Islet precursor cell (in vitro differentiated cells): Measurements from ENCODE around the gene PAPPA2.
A peak's percentile ranks its signal among the peaks of the same experiment; 100 is the strongest.
"Not testable (repeated sequence)": the region's sequence is repeated elsewhere in the genome, so short reads cannot be mapped to it uniquely, and the experiment has no call there.

Experiments used
- DNase-seq: peaks from one replicate; pipeline ENCODE4 v3.0.0-alpha.2; 2018

PAPPA2 gene

GRCh38 chr1:176694713-176695112 is 231.7 kb downstream of the PAPPA2 start:
- DNase-seq: no peak

- peak; percentile 74 for DNase-seq
Measured at GRCh38 chr1:176696109-176696508, 233.1 kb downstream of the PAPPA2 start.

- no peak for DNase-seq
Measured at GRCh38 chr1:176696689-176697088, 233.7 kb downstream of the PAPPA2 start.

GRCh38 chr1:176699821-176700220 is 236.8 kb downstream of the PAPPA2 start:
- DNase-seq: no peak

GRCh38 chr1:176701151-176701866 is 238.3 kb downstream of the PAPPA2 start:
- DNase-seq: no peak

GRCh38 chr1:176702901-176703300 is 239.9 kb downstream of the PAPPA2 start:
- no peak for DNase-seq

GRCh38 chr1:176705585-176705984 is 242.6 kb downstream of the PAPPA2 start:
- DNase-seq: no peak

GRCh38 chr1:176717066-176717750 is 254.2 kb downstream of the PAPPA2 start:
- DNase-seq: no peak

- DNase-seq: no peak
Measured at GRCh38 chr1:176719447-176719846, 256.5 kb downstream of the PAPPA2 start.

GRCh38 chr1:176720838-176721237 is 257.9 kb downstream of the PAPPA2 start:
- DNase-seq: no peak

- no peak for DNase-seq
Measured at GRCh38 chr1:176733661-176734060, 270.7 kb downstream of the PAPPA2 start.

GRCh38 chr1:176735201-176735600 is 272.2 kb downstream of the PAPPA2 start:
- no peak for DNase-seq

GRCh38 chr1:176736015-176736414 is 273.0 kb downstream of the PAPPA2 start:
- DNase-seq: no peak

- no peak for DNase-seq
Measured at GRCh38 chr1:176741181-176741580, 278.2 kb downstream of the PAPPA2 start.

- DNase-seq: no peak
Measured at GRCh38 chr1:176742322-176742721, 279.3 kb downstream of the PAPPA2 start.

GRCh38 chr1:176744142-176744541 is 281.2 kb downstream of the PAPPA2 start:
- no peak for DNase-seq

GRCh38 chr1:176745945-176746344 is 283.0 kb downstream of the PAPPA2 start:
- no peak for DNase-seq

- no peak for DNase-seq
Measured at GRCh38 chr1:176752505-176752904, 289.5 kb downstream of the PAPPA2 start.

GRCh38 chr1:176754676-176755075 is 291.7 kb downstream of the PAPPA2 start:
- DNase-seq: no peak

- DNase-seq: not testable (repeated sequence)
Measured at GRCh38 chr1:176756817-176757216, 293.8 kb downstream of the PAPPA2 start.

GRCh38 chr1:176765608-176766007 is 302.6 kb downstream of the PAPPA2 start:
- no peak for DNase-seq

- DNase-seq: no peak
Measured at GRCh38 chr1:176766779-176767178, 303.8 kb downstream of the PAPPA2 start.

- no peak for DNase-seq
Measured at GRCh38 chr1:176767714-176768136, 304.8 kb downstream of the PAPPA2 start.

GRCh38 chr1:176768532-176768931 is 305.6 kb downstream of the PAPPA2 start:
- no peak for DNase-seq

- no peak for DNase-seq
Measured at GRCh38 chr1:176770066-176770465, 307.1 kb downstream of the PAPPA2 start.
